Measurements from ENCODE around the gene COL28A1.

Gene COL28A1

GRCh38 chr7:7433811-7434210, 101.9 kb downstream of the COL28A1 start:
- Histone ChIP-seq H2AFZ (ENCODE audit: low read depth, low read length, severe bottlenecking) (no peak overlapping the region), H3K27ac (ENCODE audit: low read depth, low read length) (no peak overlapping the region), H3F3A (ENCODE audit: insufficient read depth) (no peaks in the 10 kb centered on the region), H3K4me2 (ENCODE audit: low read depth, low read length, poor library complexity, severe bottlenecking) (no peak overlapping the region), H3K9me3 (ENCODE audit: insufficient read depth, low read length) (no peaks in the 10 kb centered on the region), H3K9ac (ENCODE audit: low read length) (no peak overlapping the region), H3K27me3 (ENCODE audit: low read length) (no peaks in the 10 kb centered on the region), H3K79me2 (ENCODE audit: insufficient read depth, low read length) (no peaks in the 10 kb centered on the region), H4K20me1 (ENCODE audit: low read depth, low read length) (no peaks in the 10 kb centered on the region), H3K4me3 (ENCODE audit: insufficient read depth, low read length, poor library complexity, severe bottlenecking) (no peak overlapping the region), H3K9me2 (replicated peaks; ENCODE audit: insufficient read depth, low read length) (no peaks in the 10 kb centered on the region), H3K36me3 (ENCODE audit: low read length) (no peaks in the 10 kb centered on the region)
- TF ChIP-seq CTCF (IDR thresholded peaks at IDR 0.05; ENCODE audit: insufficient read depth, low read length, poor library complexity, severe bottlenecking) = no peak
- TF ChIP-seq EZH2phosphoT487 (conservative IDR thresholded peaks at IDR 0.05; ENCODE audit: low read length) = no peak

- no peak overlapping the region for H3K4me3 ChIP-seq (ENCODE audit: insufficient read depth, low read length, poor library complexity, severe bottlenecking)
- no peak overlapping the region for H3K9ac ChIP-seq (ENCODE audit: low read length)
- H3K4me2 ChIP-seq (ENCODE audit: low read depth, low read length, poor library complexity, severe bottlenecking) = no peak overlapping the region
- no peak overlapping the region for H3K27ac ChIP-seq (ENCODE audit: low read depth, low read length)
- no peaks in the 10 kb centered on the region for H3K36me3 ChIP-seq (ENCODE audit: low read length)
- H3K27me3 ChIP-seq (ENCODE audit: low read length) = no peaks in the 10 kb centered on the region
- H3F3A ChIP-seq (ENCODE audit: insufficient read depth) = no peaks in the 10 kb centered on the region
- no peak overlapping the region for H2AFZ ChIP-seq (ENCODE audit: low read depth, low read length, severe bottlenecking)
- H3K9me3 ChIP-seq (ENCODE audit: insufficient read depth, low read length) = no peaks in the 10 kb centered on the region
- TF ChIP-seq CTCF (IDR thresholded peaks at IDR 0.05; ENCODE audit: insufficient read depth, low read length, poor library complexity, severe bottlenecking) = no peak
- no peak for TF ChIP-seq EZH2phosphoT487 (conservative IDR thresholded peaks at IDR 0.05; ENCODE audit: low read length)
- H3K79me2 ChIP-seq (ENCODE audit: insufficient read depth, low read length) = no peaks in the 10 kb centered on the region
- H4K20me1 ChIP-seq (ENCODE audit: low read depth, low read length) = no peaks in the 10 kb centered on the region
- no peaks in the 10 kb centered on the region for H3K9me2 ChIP-seq (replicated peaks; ENCODE audit: insufficient read depth, low read length)
Observed at GRCh38 chr7:7432979-7433378, 102.7 kb downstream of the COL28A1 start.

GRCh38 chr7:7428806-7429205, 106.9 kb downstream of the COL28A1 start:
- Histone ChIP-seq H3K79me2 (ENCODE audit: insufficient read depth, low read length) (no peaks in the 10 kb centered on the region), H3K9me3 (ENCODE audit: insufficient read depth, low read length) (no peaks in the 10 kb centered on the region), H3F3A (ENCODE audit: insufficient read depth) (no peaks in the 10 kb centered on the region), H3K27me3 (ENCODE audit: low read length) (no peaks in the 10 kb centered on the region), H3K9me2 (replicated peaks; ENCODE audit: insufficient read depth, low read length) (no peaks in the 10 kb centered on the region), H3K4me3 (ENCODE audit: insufficient read depth, low read length, poor library complexity, severe bottlenecking) (no peak overlapping the region), H3K27ac (ENCODE audit: low read depth, low read length) (no peak overlapping the region), H4K20me1 (ENCODE audit: low read depth, low read length) (no peaks in the 10 kb centered on the region), H3K4me2 (ENCODE audit: low read depth, low read length, poor library complexity, severe bottlenecking) (no peak overlapping the region), H2AFZ (ENCODE audit: low read depth, low read length, severe bottlenecking) (no peak overlapping the region), H3K36me3 (ENCODE audit: low read length) (no peaks in the 10 kb centered on the region), H3K9ac (ENCODE audit: low read length) (no peak overlapping the region)
- TF ChIP-seq EZH2phosphoT487 (conservative IDR thresholded peaks at IDR 0.05; ENCODE audit: low read length) (no peak), CTCF (IDR thresholded peaks at IDR 0.05; ENCODE audit: insufficient read depth, low read length, poor library complexity, severe bottlenecking) (no peak)

Data from SU-DHL-6 (cell line).